ENCODE data around the gene ARID1B. TPM values are rescaled to one million over a fixed set of nuclear protein-coding genes. Genes with fewer than 3 reads are reported as not detected.

Gene ARID1B
- total RNA-seq, 1 experiment from 2014 or later, result 20.9 TPM

DNA sequence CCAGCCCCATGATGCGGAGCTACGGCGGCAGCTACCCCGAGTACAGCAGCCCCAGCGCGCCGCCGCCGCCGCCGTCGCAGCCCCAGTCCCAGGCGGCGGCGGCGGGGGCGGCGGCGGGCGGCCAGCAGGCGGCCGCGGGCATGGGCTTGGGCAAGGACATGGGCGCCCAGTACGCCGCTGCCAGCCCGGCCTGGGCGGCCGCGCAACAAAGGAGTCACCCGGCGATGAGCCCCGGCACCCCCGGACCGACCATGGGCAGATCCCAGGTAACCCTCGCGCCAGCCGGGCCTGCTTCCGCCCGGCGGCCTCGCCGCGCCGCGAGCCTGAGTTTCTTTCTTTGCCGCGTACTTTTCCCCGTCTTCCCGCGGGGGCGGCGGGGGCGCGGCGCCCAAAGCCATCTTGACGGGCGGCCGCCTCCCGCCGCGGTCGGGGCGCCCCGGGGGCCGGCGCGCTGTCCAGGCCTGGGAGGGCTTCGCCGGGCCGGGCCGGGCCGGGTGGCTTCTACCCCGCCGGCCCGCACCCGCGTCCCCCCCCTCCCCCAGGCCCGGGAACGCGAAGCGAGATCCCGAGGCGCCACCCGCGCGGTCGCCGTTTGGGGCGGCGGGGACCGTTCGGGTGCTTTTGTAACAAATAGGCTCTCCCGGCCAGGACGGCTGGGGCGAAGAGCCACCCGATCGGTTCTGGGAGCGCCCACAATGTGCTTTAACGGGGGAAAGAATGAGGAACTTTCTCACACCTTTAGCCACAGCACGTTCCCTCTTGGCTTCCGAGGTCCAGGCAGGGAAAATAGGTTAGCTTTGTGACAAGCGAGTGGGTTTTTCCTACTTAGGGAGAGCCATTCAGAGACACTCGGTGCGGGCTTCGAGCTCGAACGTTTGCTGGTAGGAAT is 2.3 kb downstream of the ARID1B start:
- Histone ChIP-seq H3K36me3 (replicated peaks; ENCODE audit: control insufficient read depth, insufficient read depth, low read length) (no peaks in the 10 kb centered on the region), H3K27me3 (ENCODE audit: control insufficient read depth, insufficient read depth, low read length) (no peaks in the 10 kb centered on the region)
- peak; percentile 77 for DNase-seq

DNA sequence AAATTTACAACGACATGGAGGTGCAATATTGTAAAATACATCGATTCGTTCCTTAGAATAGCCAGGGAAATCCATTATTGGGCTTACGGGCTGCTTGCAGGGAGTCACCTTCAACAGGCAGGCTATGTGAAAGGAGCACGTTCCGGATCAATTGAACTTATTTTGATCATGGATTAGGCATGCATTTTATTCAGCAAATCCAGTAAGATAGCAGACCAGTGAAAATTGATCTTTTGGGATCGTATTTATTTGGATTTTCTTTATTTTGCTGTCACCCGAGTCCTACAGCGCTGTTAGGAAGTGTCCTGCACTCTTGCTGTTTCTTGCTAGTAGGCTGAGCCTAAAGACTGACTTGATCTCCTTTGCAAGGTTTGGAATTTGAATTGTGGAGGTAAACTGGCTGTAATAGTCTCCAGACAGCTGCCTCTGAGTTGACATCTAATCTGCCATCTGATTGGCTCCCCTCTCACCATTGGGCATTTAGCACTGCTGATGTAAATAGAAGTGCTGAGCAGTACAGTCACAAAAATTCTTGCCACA is 3.0 kb downstream of the ARID1B start:
- peak overlapping the region; percentile 89 for H3K4me3 ChIP-seq (ENCODE audit: insufficient read depth, low read depth, low read length)
- peak; percentile 65 for DNase-seq
- no peaks in the 10 kb centered on the region for H3K27me3 ChIP-seq (ENCODE audit: control insufficient read depth, insufficient read depth, low read length)
- no peaks in the 10 kb centered on the region for H3K36me3 ChIP-seq (replicated peaks; ENCODE audit: control insufficient read depth, insufficient read depth, low read length)

More for the DNA sequence above, 2.3 kb downstream of the ARID1B start:
- peak overlapping the region; percentile 89 for H3K4me3 ChIP-seq (ENCODE audit: insufficient read depth, low read depth, low read length)

DNA sequence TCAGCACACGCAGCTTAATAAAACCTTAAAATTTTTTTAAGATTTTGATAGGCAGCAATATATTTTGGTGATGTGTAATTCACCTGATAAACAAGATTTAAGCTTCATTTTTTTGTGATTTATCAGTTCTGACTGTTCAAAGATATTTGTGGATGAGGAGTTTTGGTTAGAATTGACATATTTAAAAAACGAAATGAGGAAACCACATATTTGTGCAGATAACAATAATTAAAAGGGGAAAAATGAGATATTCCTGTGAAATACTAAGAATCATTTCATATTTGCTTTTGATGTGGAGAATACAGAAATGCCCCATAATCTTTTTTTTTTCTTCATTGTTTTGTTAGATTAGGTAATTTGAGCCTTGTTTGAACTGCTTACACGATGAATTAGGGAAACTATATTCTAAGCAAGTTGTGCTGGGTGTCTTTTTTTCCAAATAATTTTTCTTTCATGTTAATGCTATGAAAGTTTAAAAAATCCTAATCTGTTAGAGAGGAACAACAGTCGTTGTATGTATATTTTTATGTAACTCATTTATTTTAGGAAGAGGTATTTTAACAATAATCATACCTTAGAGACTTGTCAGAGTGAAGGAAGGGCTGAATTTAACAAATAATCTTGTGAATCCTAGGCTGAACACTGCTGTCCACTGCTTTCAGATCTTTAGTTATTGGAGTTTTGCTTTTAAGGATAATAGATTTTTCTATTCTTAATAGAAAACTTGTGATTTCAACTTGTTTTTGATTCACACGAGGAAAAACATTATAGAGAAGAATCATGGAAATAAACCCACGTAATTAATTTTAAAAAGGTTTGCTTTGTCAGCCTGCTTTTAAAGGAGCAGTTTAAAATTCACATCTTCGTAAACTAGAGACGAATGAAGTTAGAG is 4.0 kb downstream of the ARID1B start:
- Histone ChIP-seq H3K27me3 (ENCODE audit: control insufficient read depth, insufficient read depth, low read length) (no peaks in the 10 kb centered on the region), H3K36me3 (replicated peaks; ENCODE audit: control insufficient read depth, insufficient read depth, low read length) (no peaks in the 10 kb centered on the region), H3K4me3 (ENCODE audit: insufficient read depth, low read depth, low read length) (no peak overlapping the region)
- no peak for DNase-seq

DNA sequence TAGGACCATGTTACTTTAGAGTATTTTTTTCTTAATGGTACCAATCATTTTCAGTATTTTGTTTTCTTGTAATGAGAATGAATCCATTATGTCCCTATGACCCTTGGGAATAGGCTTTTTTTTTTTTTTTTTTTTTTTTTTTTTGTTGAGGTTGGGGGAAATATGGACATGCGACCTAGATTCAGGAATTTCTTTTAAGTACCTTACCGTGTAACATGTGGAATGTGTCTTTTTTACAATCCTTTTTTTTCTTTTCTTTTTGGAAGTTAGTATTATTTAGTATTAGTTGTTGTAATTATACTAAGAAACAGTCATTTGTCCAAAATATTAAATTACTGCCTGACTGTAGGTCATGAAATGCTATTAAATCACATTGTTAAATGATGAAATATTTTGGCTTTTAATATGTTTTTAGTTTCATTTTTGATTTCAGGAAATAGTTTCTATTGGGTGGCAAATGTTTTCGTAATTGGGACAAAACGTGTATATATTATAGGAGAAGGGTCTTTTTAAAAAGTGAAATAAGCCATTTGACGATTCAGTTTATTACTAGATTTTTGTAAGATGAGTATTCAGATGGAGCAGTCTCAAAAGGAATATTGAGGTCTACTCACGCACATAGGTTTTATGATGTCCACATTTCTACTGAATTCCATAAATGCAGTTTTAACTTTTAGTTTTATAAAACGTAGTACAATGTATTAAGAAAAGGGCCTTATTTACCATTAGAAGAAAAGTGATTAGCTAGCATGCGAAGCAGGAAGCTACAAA is 4.9 kb downstream of the ARID1B start:
- Histone ChIP-seq H3K27me3 (ENCODE audit: control insufficient read depth, insufficient read depth, low read length) (no peaks in the 10 kb centered on the region), H3K36me3 (replicated peaks; ENCODE audit: control insufficient read depth, insufficient read depth, low read length) (no peaks in the 10 kb centered on the region), H3K4me3 (ENCODE audit: insufficient read depth, low read depth, low read length) (no peak overlapping the region)
- DNase-seq, result no peak

DNA sequence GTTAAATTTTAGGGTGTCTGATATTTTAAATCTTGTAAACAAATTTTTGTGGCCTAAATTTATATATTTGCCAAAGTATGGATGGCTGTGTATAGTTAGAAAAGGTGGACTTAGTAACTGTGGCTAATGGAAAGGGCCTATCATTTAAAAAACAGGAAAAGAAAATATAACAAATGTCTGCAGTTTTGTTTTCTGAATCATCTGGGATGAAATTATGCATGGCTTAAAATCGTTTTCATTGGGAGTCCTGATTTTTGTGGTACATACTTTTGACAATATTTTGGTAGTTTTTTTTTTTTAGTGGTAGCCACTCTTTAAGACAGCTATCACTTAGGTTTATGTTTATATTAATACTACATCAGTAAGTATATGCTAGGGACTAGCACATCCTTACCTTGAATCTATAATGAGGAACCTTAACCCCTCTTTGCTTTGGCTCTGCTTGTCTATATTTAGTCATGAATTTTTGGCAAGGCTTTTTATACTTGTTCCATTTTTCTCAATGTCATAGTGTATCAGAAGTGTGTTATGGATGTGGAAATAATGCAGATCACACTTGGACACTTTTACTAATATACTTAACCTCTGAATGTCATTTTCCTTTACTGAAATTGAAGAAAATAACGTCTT is 5.6 kb downstream of the ARID1B start:
- no peak overlapping the region for H3K4me3 ChIP-seq (ENCODE audit: insufficient read depth, low read depth, low read length)
- no peaks in the 10 kb centered on the region for H3K27me3 ChIP-seq (ENCODE audit: control insufficient read depth, insufficient read depth, low read length)
- H3K36me3 ChIP-seq (replicated peaks; ENCODE audit: control insufficient read depth, insufficient read depth, low read length), result no peaks in the 10 kb centered on the region
- no peak for DNase-seq

DNA sequence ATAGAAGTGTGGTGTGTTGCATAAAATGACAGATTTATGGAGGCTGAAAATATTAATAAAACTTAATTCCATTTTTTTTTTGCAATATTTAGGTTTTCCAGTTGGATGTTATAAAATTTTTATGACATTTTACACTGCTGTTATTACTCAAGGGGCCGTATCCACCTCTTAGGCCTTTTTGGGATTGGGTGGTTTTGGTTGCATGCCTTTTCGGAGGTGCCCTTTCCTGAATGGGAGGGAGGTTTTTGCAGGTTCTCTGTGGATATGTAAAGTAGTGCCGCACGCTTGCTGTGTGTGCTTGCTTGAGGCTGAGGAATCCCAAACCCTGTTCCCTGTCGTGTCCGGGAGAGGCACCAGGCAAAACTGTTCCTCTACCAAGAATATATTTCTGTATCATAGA is 6.8 kb downstream of the ARID1B start:
- DNase-seq, result peak; percentile 47
- Histone ChIP-seq H3K4me3 (ENCODE audit: insufficient read depth, low read depth, low read length) (no peak overlapping the region), H3K27me3 (ENCODE audit: control insufficient read depth, insufficient read depth, low read length) (no peaks in the 10 kb centered on the region), H3K36me3 (replicated peaks; ENCODE audit: control insufficient read depth, insufficient read depth, low read length) (no peaks in the 10 kb centered on the region)

DNA sequence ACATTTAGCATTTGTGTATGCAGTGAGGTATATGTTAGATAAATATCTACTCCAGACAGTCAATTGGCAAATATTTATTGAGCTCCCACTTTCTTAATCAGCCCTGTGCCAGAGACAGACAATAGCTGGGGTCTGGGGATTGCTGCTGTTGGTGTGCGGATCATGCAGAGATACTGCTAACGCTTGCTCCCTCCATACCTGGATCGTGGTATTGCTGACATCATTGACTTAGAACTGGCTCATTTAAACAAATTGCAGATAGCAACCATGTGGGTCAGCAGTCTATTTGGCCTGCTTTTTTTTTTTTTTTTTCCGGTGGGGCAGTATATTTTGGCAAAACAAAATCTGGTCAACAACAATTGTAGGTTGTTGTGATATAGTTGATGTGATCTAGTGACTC is 9.5 kb downstream of the ARID1B start:
- Histone ChIP-seq H3K27me3 (ENCODE audit: control insufficient read depth, insufficient read depth, low read length) (no peaks in the 10 kb centered on the region), H3K4me3 (ENCODE audit: insufficient read depth, low read depth, low read length) (no peak overlapping the region), H3K36me3 (replicated peaks; ENCODE audit: control insufficient read depth, insufficient read depth, low read length) (no peaks in the 10 kb centered on the region)
- DNase-seq, result no peak

DNA sequence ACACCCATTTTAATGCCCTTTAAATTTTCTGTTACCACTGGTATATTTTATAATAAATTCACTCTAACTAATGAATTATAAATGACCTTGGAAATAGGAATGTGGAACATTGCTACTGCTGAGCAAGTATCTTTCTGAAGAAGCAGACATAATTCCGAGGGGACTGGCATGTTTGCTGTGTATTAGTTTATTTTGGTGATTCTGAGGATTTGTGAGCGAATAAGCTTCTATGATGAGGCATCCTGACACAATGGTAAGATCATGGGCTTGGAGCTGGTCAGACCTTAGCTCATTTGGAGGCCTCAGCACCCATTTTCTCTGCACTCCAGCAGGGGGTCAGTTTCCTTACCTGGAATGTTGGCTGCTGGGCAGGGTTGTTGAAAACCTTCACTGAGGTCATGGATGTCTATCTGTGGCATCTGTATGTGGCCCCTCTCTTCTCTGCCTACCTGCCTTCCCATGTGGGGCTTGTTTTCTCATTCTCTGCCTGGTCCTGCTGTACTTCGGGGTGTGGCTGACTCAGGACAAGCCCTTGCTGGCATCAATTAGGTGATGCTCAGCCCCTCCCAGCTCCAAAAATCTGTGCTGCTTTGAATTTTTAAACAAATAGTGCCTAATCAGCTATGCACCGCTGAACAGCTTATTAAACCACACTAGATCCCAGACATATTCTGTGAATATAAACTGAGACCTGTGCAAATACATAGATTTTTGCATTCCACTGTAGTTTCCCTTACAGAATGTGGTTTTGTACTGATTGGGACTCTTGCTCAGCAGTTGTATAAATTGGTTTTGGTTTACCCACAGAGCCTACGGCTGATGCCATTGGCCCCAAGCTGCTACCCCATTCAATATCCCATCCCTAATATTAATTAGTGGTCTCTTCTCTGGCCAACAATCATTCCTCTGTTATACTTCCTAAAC is 10.7 kb downstream of the ARID1B start:
- no peaks in the 10 kb centered on the region for H3K27me3 ChIP-seq (ENCODE audit: control insufficient read depth, insufficient read depth, low read length)
- H3K4me3 ChIP-seq (ENCODE audit: insufficient read depth, low read depth, low read length), result no peak overlapping the region
- no peak for DNase-seq
- H3K36me3 ChIP-seq (replicated peaks; ENCODE audit: control insufficient read depth, insufficient read depth, low read length), result no peaks in the 10 kb centered on the region

DNA sequence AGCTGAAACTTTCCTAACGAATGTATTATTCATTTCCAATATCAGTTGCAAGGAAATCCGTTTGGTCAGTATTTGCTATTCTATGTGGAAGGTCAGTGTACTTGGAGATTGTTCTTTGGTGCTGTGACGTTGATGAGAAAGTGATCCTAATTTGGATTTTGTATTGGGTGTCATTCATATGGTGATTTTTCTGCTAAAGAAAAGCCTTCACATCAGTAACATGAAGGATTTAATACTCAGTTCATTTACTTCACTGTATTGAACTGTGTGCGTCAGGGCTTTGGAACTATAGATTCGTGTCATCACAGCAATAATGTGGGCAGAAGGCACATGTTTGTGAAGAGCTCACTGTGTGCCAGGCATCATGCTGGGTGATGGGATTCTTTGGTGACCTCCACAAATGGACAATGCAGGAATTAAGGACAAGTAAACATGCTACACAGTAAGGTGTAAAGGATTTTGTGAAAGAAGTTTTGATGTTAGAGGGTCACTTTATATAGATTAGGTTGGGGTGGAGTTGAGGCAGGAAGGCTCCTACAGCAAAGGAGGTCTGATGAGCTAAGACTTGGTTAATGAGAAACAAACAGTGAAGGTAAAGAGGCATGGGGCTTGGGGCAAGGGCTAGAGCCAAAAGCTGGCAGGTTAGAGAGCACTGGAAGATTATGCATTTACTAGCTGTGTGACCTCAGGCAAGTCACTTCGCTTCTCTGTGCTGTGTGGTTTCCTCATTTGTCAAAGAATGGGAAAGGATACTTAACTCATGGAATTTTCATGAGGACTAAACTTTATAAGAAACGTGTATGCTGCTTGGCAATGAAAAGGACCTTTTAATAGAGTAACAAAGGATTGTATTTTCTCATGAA is 12.1 kb downstream of the ARID1B start:
- Histone ChIP-seq H3K4me3 (ENCODE audit: insufficient read depth, low read depth, low read length) (no peak overlapping the region), H3K36me3 (replicated peaks; ENCODE audit: control insufficient read depth, insufficient read depth, low read length) (no peaks in the 10 kb centered on the region), H3K27me3 (ENCODE audit: control insufficient read depth, insufficient read depth, low read length) (no peaks in the 10 kb centered on the region)
- no peak for DNase-seq

DNA sequence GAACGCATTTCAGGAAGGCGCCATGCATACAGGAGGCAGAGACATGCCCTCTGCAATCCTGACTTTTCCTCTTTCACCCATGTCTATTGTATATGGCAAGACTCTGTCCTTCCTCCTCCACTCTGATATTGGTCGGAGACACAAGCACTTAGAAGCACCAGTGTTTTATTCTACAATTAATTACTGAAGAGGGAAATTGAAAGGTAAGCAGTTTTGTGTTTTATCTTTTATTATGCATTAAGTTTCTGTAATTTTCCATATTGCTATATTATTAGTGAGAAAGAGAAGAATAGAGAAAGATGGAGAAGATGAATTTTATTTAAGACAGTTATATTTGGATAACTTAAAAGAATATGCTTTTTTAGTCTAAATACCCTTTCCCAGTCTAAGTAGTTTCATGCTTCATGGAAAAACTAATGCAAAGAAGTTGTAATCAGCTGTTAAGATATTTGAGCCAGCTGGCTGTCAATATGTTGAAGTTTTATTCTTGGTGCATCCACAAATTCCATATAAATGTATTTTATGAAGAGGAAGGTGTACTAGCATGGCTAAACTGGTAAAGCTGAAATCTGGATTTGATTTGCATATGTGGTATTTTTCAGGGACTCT is 13.6 kb downstream of the ARID1B start:
- no peaks in the 10 kb centered on the region for H3K36me3 ChIP-seq (replicated peaks; ENCODE audit: control insufficient read depth, insufficient read depth, low read length)
- no peak overlapping the region for H3K4me3 ChIP-seq (ENCODE audit: insufficient read depth, low read depth, low read length)
- no peaks in the 10 kb centered on the region for H3K27me3 ChIP-seq (ENCODE audit: control insufficient read depth, insufficient read depth, low read length)
- no peak for DNase-seq

DNA sequence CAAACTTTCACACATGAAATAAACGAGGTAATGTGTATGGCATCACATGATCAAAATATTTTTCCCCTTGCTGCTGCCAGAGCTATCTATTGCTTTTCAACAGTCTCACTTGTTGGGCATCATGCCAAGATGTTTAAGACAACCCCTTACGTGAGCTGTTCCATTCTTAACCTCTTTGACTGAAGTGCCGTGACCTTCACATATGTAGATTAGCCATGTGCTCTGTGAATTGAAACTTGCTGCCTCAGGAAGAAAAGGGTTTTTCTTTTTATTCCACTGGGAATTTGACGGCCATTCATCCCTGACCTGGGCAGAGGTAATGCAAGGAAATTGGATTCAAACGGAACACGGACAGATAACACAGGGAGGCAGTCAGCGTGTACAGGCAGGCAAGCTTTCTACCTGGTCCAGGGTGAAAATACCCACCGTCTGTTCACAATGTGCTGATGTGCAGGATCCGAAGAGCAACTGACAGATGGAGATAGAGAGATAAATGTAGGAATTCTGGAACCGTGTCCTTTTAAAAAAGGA is 14.2 kb downstream of the ARID1B start:
- no peak for DNase-seq
- no peaks in the 10 kb centered on the region for H3K27me3 ChIP-seq (ENCODE audit: control insufficient read depth, insufficient read depth, low read length)
- H3K36me3 ChIP-seq (replicated peaks; ENCODE audit: control insufficient read depth, insufficient read depth, low read length), result no peaks in the 10 kb centered on the region
- H3K4me3 ChIP-seq (ENCODE audit: insufficient read depth, low read depth, low read length), result no peak overlapping the region

DNA sequence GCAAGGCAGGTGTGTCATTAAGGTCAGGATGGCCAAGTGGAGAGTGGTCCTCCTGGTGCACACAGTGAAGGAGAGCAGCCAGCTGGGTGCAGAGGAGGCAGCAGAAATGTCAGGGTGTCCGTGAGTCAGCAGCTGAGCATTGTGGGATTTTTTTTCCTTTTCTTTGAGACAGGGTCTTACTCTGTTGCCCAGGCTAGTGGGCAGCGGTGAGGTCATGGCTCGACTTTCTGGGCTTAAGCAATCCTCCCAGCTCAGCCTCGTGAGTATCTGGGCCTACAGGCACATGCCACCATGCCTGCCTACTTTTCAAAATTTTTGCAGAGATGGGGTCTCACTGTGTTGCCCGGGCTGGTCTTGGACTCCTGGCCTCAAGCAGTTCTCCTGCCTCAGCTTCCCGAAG is 16.0 kb downstream of the ARID1B start:
- DNase-seq, result no peak
- no peak overlapping the region for H3K4me3 ChIP-seq (ENCODE audit: insufficient read depth, low read depth, low read length)
- H3K36me3 ChIP-seq (replicated peaks; ENCODE audit: control insufficient read depth, insufficient read depth, low read length), result no peaks in the 10 kb centered on the region
- no peaks in the 10 kb centered on the region for H3K27me3 ChIP-seq (ENCODE audit: control insufficient read depth, insufficient read depth, low read length)
